Measurements from ENCODE around the gene UBA7.

DNA sequence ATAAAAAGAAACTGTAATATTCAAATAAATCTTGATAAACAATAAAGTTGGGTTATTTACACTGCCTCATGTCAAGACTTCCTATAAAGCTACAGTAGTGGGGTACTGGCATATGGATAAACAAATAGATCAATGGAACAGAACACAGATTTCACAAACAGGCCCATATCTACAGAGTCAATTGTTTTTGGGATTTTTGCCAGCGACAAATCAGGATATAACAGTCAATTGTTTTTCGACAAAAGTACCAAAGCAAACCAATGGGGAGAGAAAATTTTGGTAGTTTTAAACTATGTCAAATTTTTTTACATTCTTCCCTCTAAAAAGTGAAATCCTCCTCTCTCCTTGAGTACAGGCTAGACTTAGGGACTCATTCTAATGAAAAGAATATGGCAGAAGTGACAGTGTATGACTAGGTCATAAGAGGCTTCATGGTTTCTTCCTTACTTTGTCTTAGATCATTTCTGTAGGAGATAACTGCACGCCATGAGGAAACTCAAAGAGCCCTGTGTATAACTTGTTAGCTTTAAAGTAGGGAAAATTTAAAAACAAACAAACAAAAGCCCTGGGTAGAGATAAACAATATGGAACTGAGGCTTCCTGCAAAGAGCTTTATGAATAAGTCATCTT, 44.4 kb downstream of the UBA7 start:
- TF ChIP-seq, protein P1, sequence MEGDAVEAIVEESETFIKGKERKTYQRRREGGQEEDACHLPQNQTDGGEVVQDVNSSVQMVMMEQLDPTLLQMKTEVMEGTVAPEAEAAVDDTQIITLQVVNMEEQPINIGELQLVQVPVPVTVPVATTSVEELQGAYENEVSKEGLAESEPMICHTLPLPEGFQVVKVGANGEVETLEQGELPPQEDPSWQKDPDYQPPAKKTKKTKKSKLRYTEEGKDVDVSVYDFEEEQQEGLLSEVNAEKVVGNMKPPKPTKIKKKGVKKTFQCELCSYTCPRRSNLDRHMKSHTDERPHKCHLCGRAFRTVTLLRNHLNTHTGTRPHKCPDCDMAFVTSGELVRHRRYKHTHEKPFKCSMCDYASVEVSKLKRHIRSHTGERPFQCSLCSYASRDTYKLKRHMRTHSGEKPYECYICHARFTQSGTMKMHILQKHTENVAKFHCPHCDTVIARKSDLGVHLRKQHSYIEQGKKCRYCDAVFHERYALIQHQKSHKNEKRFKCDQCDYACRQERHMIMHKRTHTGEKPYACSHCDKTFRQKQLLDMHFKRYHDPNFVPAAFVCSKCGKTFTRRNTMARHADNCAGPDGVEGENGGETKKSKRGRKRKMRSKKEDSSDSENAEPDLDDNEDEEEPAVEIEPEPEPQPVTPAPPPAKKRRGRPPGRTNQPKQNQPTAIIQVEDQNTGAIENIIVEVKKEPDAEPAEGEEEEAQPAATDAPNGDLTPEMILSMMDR (IDR thresholded peaks at IDR 0.05; ENCODE audit: poor library complexity, severe bottlenecking) = no peak
- TF ChIP-seq POLR2AphosphoS5 (IDR thresholded peaks at IDR 0.05) (no peak), EZH2 (IDR thresholded peaks at IDR 0.05; ENCODE audit: borderline replicate concordance, insufficient read depth, low read length, poor library complexity, severe bottlenecking) (no peak), EP300 (conservative IDR thresholded peaks at IDR 0.05; ENCODE audit: poor library complexity, severe bottlenecking) (no peak), MXI1 (conservative IDR thresholded peaks at IDR 0.05; ENCODE audit: poor library complexity, severe bottlenecking) (no peak), SMC3 (conservative IDR thresholded peaks at IDR 0.05; ENCODE audit: poor library complexity) (no peak)
- TF ChIP-seq, protein P2, sequence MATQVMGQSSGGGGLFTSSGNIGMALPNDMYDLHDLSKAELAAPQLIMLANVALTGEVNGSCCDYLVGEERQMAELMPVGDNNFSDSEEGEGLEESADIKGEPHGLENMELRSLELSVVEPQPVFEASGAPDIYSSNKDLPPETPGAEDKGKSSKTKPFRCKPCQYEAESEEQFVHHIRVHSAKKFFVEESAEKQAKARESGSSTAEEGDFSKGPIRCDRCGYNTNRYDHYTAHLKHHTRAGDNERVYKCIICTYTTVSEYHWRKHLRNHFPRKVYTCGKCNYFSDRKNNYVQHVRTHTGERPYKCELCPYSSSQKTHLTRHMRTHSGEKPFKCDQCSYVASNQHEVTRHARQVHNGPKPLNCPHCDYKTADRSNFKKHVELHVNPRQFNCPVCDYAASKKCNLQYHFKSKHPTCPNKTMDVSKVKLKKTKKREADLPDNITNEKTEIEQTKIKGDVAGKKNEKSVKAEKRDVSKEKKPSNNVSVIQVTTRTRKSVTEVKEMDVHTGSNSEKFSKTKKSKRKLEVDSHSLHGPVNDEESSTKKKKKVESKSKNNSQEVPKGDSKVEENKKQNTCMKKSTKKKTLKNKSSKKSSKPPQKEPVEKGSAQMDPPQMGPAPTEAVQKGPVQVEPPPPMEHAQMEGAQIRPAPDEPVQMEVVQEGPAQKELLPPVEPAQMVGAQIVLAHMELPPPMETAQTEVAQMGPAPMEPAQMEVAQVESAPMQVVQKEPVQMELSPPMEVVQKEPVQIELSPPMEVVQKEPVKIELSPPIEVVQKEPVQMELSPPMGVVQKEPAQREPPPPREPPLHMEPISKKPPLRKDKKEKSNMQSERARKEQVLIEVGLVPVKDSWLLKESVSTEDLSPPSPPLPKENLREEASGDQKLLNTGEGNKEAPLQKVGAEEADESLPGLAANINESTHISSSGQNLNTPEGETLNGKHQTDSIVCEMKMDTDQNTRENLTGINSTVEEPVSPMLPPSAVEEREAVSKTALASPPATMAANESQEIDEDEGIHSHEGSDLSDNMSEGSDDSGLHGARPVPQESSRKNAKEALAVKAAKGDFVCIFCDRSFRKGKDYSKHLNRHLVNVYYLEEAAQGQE (IDR thresholded peaks at IDR 0.05; ENCODE audit: borderline replicate concordance) = no peak
